HG02970 (cell line): Measurements from ENCODE around the gene AFF2.
A peak's percentile ranks its signal among the peaks of the same experiment; 100 is the strongest.

Experiments
- ATAC-seq: cut with Tn5 transposase; IDR thresholded peaks from one replicate; pipeline ENCODE4 v1.9.1; 2021; ENCODE audit warnings: mild to moderate bottlenecking, moderate library complexity, moderate number of reproducible peaks; ENCODE audit not compliant: unreplicated experiment, low FRiP score

AFF2 gene

DNA sequence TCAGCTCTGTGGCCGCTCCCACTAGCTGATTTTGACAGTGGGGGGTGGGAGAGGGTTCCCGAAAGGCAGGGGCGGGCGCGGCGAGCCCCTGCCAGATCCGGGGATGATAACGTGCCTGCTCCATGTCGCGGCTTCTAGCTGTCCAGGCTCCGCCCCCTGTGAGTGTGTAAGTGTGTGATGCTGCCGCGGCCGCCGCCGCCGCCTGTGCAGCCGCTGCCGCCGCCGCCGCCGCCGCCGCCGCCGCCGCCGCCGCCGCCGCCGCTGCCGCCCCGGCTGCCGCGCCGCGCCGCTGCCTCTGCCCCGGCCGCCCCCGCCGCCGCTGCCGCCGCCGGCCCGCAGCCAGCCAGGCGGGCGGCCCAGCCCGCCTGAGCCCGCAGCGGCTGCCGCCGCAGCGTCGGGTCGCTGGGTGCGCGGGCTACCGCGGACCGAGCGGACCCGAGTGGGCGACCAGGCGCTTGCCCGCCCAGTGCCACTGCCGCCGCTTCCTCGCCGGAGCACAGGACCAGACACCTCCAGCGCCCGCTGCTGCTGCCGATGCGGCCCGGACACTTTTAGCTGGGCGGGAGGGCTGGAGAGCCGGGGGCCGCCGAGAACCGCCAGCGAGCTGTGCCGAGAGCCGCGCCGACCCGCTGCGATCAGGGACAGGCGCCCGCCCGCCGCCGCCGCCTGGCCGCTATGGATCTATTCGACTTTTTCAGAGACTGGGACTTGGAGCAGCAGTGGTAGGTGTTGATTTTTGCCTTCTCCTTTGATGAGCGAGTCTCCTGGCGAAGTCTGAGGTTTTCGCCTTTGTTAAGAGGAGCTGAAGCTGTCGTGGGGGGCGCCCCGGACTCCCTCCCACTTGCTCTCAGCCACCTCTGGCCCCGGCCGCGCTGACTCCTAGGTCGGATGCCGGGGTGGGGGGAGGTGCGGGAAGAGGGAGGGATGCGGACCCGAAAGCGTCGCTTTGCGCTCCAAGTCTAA is at the start of gene AFF2:
Gene AFF2 (plus strand): TSS at position 195 of the 963 bp plus-strand sequence. CDS start 481 bp downstream, at position 676.
- ATAC-seq = no peak

DNA sequence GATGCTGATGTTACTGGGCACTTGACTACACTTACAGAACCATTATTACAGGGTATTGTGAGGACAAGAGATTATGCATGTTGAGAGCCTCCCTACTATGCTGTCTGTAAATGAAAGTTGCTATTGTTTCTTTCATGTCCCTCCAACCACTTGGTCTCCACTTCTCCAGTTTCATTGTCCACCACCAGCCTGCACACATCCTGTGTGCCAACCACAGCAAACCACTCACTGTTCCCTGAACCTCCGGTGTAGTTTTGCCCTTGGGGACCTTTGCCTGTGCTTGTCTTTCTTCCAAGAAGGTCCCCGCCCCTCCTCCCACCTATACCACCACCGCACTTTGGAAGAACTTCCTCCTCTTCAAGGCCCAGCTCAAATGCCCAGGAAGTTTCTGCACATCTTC is 43.1 kb upstream of the AFF2 start:
- ATAC-seq = no peak

DNA sequence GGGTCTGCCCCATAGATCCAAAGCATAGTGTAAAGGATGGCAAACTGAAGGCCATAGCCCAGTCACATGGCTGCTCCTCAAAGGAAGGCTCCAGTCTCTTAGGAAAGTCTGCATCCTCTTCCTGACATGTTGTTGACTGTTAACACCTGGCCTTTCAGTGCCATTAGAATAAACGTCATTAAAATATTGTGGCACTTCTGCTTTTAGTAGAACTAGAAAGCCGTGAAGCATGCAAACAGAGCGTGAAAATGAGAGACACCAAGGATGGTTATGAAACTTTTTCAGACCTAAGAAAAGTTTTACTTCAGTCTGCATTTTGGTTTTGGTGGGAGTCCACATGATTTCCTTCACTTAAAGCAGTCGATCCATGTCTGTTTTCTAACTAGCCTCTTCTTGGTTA is 41.1 kb upstream of the AFF2 start:
- peak; percentile 73 for ATAC-seq

DNA sequence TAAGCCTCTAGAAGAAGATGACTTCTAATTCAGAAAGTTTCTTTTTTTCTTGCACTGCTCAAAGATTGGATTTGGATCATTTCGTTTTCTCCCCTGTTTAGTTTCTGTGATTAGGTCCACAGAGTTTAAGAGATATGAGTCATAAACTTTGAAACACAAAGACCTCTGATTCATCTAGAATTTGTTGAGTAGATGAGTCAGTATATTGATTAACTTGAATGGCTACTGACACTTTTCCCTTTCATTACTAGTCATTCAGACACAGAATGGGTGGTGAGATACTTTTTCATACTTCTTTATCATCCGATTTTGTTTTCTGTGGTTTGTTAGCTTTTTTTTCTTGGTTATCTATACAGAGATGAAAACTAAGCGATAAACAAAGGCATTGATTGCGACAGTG is 34.1 kb upstream of the AFF2 start:
- ATAC-seq = peak; percentile 95

DNA sequence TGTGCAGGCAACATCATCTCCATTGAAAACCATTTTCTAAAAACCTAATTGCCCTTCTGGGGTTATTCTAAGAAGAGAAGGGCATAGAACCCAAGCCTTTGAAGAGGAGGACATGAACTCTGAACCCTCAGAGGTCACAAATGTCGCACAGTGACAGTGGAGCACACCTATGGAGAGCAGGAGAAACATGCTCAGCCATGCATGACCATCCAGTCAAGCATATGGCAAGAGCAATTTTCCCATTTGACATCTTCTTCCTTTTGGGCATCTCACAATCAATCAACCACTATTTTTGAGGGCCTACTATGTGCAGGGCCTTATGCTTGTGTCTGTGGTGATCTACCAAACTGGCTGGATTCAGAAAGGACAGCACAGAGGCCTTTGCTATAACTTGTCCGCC is 30.1 kb upstream of the AFF2 start:
- ATAC-seq = no peak

DNA sequence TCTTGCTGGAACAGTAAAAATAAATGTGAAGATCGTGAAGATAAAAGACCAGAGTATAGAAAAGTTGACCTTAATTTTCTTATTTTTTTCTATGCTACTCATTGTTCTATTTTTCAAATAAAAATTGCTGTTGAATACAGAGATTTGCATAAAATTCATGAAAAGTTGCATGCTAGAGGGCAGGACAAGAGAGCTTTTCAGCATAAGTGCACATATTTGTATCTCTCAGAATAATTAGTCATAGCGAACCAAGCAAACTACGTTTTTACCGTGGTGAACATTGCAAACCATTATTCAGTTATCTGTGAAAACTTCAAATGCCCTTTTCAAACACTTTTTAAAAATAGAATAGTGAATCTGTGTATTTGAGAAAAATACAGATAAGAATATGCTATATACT is 26.4 kb upstream of the AFF2 start:
- no peak for ATAC-seq

DNA sequence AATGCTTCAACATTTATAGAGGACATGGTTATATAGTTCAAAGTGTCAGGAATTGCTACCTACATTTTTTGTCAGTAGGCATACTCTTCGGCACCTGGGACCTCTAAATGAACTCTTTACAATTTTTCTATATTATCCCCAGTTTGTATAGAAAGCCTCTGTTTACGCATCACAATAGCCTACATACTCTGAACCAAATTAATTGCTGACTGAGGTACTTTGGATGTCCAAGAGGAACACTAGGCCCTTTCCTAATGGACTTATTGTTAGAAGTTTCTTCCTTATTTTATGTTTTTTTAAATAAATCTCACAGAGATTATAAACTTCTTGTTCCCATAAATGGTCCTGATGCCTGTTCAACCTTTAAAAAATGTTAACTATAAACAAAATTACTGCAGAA is 8.4 kb upstream of the AFF2 start:
- ATAC-seq = no peak

DNA sequence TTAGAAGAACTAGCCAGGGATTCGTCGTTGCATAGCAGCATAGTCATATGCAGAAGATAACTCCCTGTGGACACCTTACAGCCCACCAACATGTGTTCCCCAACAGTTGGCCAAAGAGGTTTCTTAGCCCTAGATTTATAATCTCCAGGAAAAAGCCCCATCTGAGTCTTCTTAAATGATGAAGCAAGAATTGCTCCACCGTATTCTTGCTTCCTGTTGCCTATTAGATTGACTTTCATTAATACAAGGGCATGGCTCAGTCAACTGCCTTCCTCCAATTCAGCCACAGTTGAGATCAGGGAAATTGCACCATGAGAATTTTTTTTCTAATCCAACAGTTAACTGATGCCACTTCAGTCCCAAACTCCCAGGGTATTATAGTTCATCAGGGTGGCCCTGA is 5.2 kb upstream of the AFF2 start:
- no peak for ATAC-seq

DNA sequence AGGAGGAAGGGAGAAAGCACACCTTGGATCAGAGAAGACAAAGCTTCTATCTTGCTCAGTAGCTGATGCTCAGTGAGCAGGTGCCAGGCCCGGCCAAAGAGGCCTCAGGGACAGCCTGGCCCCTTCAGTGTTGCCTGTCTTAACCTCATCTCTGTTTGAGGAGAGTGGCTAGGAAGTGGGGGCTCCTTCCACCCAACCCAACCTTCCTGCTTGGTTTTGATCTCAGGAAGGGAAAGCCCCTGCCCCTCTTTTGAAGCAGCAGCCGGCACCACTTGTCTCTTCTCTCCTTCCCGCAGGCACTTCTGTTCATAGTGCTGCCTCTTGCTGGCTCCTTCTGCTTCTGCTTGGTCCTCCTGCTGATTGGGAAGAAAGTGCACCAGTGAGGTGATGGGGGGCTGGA is 2.4 kb upstream of the AFF2 start:
- no peak for ATAC-seq

DNA sequence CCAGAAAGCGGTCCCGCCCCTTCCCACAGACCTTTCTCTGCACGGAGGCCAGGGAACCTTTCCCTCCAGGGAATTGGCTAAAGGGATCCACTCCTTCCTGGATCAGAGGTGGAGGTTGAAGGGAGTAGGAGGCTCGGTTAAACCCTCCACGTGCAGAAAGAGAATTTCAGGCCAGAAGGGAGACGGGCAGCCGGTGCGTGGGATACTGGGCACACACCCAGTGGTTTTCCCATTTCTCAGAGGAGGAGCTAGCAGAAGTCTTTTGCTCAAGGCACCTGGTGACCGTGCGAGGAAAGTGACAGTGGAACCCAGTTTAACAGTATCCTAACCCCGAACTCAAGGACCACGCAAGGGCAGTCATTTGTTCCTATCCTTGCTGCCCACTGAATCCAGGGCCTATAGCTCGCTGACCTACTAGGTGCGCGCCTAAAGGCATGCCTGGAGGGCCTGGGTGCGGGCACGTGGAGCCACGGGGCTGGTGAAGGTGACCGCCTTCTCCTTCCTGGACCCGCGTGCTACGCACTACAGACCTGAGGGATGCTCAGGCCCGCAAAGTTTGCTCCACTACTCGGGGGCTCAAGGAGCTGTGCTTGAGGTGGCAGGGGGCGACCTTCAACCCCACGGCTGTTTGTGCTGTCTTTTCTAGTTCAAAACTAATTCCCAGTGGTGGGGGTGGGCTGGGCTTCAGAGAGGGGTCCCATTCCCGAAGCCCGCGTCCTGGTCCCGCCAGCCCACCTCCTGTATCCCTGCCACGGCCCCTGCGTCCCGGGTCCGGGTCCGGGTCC is 587 bp upstream of the AFF2 start:
- no peak for ATAC-seq

DNA sequence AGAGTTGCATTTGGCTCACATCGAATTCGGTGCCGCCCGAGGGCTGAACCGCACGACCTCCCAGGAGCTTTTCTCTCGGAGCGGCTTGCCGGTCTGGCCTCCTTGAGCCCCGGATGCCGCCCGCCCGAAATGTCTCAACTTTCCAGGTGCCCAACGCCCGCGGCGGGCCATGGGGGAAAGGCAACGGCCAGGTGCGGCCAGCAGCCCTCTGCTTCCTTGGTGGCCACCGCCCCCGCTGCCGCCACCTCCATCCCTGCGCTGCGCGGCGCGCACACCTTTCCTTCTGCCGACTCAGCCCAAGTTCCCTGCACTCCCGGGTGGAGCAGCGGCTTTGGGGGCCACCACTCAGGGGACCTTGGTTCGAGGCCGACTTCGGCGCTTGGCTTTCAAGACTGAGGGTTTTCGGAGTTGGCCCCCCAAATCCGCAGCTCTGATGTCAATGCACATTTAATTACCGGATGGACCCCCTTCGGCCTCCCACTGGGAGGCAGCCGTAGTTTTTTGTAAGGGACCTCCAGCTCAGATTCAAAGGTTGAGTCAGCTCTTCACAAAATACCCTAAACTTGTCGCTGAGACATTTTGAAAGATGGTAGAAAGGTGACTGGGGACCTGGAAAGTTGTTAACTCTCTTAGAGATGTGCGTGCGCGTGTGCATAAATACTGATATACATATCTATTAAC is 1.1 kb downstream of the AFF2 start:
- ATAC-seq = no peak

DNA sequence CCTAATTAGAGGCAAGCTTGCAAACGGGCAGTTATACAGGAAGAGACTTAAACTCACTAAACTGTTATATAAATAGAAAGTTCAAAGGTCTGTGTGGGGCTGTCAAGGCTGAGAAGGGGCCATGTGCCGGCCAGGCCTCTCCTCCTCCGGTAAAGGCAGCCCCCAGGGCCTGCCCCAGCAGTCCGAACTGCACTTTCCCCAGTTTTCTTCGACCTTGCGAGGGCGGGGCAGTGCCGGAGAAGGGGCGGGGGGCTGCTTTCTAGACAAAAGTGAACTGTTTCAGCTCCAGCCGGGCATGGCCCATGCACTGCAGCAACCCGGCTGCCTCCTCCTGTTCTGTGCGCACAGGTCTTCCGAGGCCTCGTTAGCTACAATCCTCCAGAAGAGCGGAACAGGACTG is 4.1 kb downstream of the AFF2 start:
- no peak for ATAC-seq

DNA sequence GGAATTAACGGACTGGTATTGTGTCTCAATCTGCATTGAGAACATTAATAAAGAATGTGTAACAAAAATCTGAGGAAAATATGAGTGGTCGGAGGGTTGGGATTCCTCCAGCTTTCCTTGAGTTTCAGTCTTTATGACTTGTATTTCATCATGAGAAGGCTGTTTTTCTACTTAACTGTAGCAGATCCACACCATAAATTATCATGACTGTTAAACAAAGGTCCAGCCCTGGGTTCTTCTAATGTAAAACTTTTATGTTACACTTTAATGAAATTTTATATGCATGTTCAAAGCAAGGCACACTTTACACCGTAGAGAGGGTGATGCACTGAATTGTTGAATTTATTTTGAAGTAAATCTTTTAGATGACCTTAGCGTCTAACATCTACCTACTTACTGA is 7.0 kb downstream of the AFF2 start:
- ATAC-seq = no peak

DNA sequence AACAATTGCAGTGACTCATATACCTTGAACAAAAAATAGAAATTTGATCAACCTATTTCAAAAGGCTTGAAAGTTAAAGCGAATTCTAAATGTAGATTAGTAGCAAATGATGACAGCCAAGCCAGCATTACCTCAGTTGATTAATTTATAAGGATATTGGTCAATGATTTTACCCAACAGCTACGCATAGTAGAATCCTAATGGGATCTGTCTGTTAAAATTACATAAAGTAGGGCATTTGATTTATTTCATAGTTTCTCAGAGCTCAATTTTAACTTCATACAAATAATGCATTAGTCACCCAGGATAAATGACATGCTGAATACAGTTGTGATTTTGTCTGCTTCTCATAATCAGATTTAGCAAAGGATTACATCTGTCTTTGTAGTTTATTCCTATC is 12.0 kb downstream of the AFF2 start:
- no peak for ATAC-seq

DNA sequence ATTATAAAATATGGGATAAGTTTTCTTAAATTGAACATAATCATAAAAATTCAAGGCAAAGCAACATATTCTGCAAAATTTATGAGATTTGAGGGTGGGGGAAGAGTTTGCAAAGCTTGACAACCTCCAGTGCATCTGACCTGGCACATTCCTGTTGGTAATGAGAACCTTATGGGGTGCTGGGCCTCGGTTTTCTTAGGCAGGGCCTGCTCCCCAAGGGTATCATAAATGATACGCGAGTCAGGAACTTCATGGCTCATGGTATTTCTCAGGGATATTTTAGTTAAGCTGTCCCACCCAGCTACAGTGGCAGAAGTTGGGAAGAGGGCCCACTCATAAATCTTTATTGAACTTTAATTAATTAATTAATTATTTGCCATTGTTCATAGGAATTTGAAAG is 13.2 kb downstream of the AFF2 start:
- ATAC-seq = no peak

DNA sequence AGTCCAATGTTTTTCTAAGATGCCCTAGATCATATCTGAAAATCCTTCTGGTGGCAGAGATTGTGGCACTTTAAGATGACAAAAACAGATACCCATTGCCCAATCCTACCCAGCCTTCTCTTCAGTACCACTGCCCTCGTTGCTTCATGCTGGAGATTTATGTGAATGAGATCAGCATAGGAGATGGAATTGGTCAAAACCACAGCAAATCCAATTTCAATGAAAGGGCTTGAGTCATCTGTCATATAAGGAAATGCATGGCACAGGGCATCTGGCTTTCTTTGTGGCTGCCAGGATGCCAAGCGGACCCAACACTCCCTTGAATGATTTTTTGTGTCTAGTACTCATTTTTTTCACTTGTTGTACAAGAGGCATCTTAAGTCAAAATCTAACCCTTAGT is 16.8 kb downstream of the AFF2 start:
- no peak for ATAC-seq

DNA sequence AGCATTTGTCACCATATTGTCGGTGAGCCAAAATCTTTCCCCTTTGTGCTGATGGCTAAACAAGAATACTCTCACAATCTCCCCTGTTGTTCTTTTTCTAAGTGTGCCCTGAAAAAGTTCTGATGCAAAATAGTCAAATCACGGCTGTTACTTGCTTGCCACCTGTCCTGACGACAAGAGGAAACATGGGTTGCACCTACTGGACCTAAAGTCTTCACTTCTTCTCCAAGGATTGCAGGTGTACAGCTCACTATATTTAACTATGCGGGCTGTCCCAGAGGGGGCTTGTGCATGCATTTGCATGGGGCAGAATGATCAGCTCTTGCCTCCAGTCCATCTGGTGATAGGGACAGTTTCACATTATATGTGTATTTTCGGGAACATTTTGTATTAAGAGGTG is 21.6 kb downstream of the AFF2 start:
- ATAC-seq = no peak

DNA sequence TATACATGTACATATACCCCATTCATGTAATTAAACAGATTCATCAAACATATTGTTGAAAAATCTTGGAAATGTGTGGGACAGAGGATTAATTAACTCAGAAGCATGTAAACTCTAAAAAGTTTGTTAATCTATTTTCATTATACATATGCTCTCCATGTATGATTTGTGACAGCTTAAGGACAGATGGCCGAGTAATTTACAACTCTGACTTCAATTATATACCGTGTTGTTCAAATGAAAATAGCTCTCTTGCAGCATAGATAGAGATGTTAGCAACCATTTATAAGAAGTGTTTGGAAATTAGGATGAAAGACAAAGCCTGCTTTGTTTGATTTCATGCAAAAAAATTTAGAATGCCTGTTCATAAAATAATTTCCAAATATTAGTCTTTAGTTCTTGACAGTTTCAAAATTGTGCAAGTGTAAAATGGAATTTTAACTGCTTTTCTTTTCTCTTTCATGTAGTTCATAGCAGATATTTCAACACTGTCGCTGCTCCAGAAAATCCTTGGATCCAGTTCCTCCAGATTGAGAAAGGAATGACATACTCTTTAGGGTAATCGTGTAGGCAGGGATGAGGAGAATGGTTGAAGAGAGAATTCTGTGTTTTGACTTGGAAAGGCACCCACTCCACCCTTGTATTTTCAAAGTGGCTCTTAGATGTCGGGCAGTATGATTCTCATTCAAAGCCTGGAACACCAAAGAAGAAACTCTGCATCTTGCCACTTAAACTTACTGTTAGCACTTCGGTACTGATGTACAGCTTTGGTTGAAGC is 23.1 kb downstream of the AFF2 start:
- ATAC-seq = no peak

DNA sequence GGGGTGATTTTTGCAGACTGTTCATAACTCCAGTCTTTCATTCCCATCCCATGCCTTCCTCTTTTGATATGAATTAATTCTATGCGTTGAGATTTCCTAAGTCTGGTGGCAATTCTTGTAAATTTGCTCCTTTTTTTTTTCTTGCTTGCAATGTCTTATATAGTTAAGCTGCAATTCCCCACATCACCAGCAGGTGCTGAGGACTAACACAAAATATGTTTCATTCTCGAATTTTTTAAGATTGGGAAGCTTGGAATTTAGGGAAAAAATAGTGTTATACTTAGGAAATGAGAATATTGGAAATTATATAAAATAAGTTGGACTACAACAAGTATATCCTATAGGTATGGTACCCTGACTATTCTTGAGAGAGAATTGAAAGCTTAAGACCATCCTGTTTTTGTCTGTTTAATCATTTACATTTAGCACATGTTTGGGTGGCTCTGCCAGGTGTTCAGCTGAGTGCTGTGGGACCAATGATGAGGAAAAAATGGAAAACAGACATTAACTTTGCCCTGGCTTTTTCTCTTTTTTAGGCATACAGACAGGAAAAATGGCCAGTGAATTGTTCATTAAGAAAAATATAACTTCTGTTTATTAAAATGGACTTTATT is 30.2 kb downstream of the AFF2 start:
- ATAC-seq = no peak

DNA sequence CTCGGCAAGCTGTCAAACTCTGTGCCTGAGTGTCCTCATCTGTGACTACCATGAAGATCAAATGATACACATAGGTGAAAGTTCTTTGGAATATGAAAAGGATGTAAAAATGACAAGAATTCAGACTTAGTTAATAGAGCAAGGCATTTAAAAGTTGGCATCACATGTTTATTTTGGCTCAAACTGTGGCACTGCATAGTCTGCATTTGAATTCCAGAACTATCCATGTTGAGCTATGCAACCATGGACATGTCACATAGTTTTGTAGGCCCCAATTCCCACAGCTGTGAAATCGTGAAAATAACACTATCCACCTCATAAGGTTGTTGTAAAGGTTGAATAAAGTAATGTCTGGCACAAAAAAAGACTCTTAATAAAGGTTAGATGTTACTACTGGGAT is 33.9 kb downstream of the AFF2 start:
- ATAC-seq = no peak
